WTC11 (cell line): ENCODE measurements around the gene DYNLRB2.

Experiments
- ATF3 ChIP-seq: sonication (generic); formaldehyde crosslinking; conservative IDR thresholded peaks from 2 replicates; pipeline ENCODE4 v1.8.1; 2022; ENCODE audit warnings: mild to moderate bottlenecking, missing genetic modification reagents
- CTCF ChIP-seq: fragments of 200-600 bp; IDR thresholded peaks from 2 replicates; pipeline ENCODE4 v1.8.0; 2022; ENCODE audit warnings: antibody characterized with exemption
- E2F1 ChIP-seq: sonication (generic); formaldehyde crosslinking; IDR thresholded peaks from 2 replicates; pipeline ENCODE4 v1.8.0; 2022; ENCODE audit warnings: mild to moderate bottlenecking, missing genetic modification reagents
- E2F5 ChIP-seq: sonication (generic); formaldehyde crosslinking; IDR thresholded peaks from 2 replicates; pipeline ENCODE4 v1.8.1; 2022; ENCODE audit warnings: mild to moderate bottlenecking, moderate library complexity, missing genetic modification reagents
- FOXP1 ChIP-seq: sonication (generic); formaldehyde crosslinking; IDR thresholded peaks from 2 replicates; pipeline ENCODE4 v1.8.0; 2022; ENCODE audit warnings: missing genetic modification reagents, mild to moderate bottlenecking, moderate library complexity, borderline replicate concordance
- HMGA2 ChIP-seq: fragments of 250-450 bp; sonication (Bioruptor Pico); IDR thresholded peaks from 2 replicates; pipeline ENCODE4 v1.4.0; 2021; ENCODE audit warnings: mild to moderate bottlenecking, moderate library complexity
- HMGXB4 ChIP-seq: sonication (generic); formaldehyde crosslinking; IDR thresholded peaks from 2 replicates; pipeline ENCODE4 v1.8.1; 2023; ENCODE audit warnings: mild to moderate bottlenecking, moderate library complexity, missing genetic modification reagents
- JUN ChIP-seq: sonication (generic); formaldehyde crosslinking; IDR thresholded peaks from 2 replicates; pipeline ENCODE4 v1.8.0; 2023; ENCODE audit warnings: mild to moderate bottlenecking, missing genetic modification reagents
- MAX ChIP-seq: sonication (generic); formaldehyde crosslinking; IDR thresholded peaks from 2 replicates; pipeline ENCODE4 v1.8.0; 2022; ENCODE audit warnings: mild to moderate bottlenecking, missing genetic modification reagents
- NR1H2 ChIP-seq: sonication (generic); formaldehyde crosslinking; IDR thresholded peaks from 2 replicates; pipeline ENCODE4 v1.9.0; 2021; ENCODE audit warnings: mild to moderate bottlenecking, moderate library complexity, missing genetic modification reagents
- RORB ChIP-seq: fragments of 250-450 bp; sonication (Bioruptor Pico); IDR thresholded peaks from 2 replicates; pipeline ENCODE4 v1.9.0; 2021; ENCODE audit warnings: mild to moderate bottlenecking
- ZNF281 ChIP-seq: sonication (generic); formaldehyde crosslinking; IDR thresholded peaks from 2 replicates; pipeline ENCODE4 v1.8.0; 2023; ENCODE audit warnings: mild to moderate bottlenecking, missing genetic modification reagents

GRCh38 chr16:80552277-80552676 is 11.5 kb downstream of the DYNLRB2 start:
- no peak for TF ChIP-seq ATF3 (CRISPR knock-in tag)
- no peak for TF ChIP-seq CTCF
- TF ChIP-seq HMGA2 (CRISPR knock-in tag), result no peak
- TF ChIP-seq ZNF281 (CRISPR knock-in tag), result no peak
- TF ChIP-seq MAX (CRISPR knock-in tag), result no peak
- no peak for TF ChIP-seq E2F1 (CRISPR knock-in tag)
- TF ChIP-seq RORB (CRISPR knock-in tag), result no peak
- no peak for TF ChIP-seq HMGXB4 (CRISPR knock-in tag)
- no peak for TF ChIP-seq FOXP1 (CRISPR knock-in tag)
- TF ChIP-seq NR1H2 (CRISPR knock-in tag), result no peak
- no peak for TF ChIP-seq JUN (CRISPR knock-in tag)
- TF ChIP-seq E2F5 (CRISPR knock-in tag), result no peak
